HG03520 (cell line): ENCODE results near the gene PKNOX2.

Source experiments
- ATAC-seq: cut with Tn5 transposase; IDR thresholded peaks from one replicate; pipeline ENCODE4 v1.9.1; 2021; ENCODE audit warnings: mild to moderate bottlenecking, moderate library complexity; ENCODE audit not compliant: unreplicated experiment

Gene PKNOX2

DNA sequence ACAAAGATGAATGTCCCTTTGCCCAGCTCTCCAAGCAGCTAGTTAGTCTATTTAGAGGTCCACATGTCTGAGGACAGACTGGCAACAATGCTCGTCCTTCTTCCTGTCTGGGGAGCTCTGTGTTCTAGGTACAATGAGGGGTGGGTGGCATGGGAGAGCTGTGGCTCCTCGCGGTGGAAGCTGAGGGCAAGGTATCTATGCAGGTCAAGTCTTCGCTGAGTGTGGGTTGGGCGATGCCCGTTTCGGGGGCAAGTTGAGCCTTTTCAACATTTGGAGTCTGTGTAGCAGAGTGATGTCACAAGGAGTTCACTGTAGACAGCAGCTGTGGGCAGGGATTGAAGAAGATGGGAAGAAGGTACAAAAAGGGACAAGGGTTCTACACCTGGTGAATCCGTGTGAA lies 168.3 kb downstream of the PKNOX2 start:
- ATAC-seq: no peak

DNA sequence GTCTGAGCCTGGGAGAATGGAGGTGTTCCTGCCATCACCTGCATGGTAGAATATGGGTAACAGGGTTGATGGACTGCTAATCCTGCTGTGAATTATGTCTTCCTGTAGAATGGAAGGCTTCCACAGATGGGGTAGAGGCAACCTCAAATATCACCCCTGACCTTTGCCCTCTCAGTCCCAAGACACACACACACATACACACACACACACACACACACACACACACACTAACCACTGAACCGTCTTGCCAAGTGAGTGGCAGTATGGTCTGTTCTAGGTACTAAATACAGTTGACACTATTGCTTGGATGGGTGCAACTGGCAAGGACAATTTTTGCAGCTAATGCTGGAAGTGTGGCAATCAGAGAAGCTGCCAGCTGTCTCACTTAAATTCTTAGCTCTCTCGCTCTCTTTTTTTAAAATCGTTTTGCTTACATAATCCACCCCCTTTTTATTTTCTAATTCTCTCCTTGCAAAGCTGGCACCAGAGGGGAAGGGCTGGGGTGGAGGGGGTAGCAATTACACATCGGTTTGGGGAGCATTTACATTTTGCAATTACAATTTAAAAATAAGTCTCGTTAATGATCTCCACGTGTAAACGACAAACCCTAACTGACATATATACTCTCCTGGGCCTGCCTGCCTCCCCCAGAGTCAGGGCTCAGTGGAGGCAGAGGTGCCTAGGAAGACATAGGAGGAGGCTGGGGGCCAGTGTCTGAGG lies 169.0 kb downstream of the PKNOX2 start:
- ATAC-seq: no peak

DNA sequence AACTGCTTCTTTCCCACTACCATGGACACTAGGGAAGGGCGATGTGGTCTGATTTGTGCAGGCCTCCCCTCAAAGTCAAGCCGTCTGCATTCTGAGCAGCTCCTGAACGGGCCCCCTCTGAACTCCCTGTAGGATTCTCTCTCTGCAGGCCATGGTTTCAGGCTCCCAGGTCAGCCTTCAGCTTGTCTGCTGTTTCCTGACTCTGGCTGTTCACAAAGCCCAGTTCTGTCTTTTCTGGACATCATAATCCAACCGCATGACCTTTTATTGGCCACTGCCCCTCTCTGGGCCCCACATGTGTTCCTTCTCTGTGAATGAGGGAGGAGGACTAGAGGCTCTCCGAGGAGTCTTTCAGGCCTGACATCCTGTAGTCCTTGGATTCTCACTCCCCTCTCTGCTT lies 170.6 kb downstream of the PKNOX2 start:
- ATAC-seq: no peak

DNA sequence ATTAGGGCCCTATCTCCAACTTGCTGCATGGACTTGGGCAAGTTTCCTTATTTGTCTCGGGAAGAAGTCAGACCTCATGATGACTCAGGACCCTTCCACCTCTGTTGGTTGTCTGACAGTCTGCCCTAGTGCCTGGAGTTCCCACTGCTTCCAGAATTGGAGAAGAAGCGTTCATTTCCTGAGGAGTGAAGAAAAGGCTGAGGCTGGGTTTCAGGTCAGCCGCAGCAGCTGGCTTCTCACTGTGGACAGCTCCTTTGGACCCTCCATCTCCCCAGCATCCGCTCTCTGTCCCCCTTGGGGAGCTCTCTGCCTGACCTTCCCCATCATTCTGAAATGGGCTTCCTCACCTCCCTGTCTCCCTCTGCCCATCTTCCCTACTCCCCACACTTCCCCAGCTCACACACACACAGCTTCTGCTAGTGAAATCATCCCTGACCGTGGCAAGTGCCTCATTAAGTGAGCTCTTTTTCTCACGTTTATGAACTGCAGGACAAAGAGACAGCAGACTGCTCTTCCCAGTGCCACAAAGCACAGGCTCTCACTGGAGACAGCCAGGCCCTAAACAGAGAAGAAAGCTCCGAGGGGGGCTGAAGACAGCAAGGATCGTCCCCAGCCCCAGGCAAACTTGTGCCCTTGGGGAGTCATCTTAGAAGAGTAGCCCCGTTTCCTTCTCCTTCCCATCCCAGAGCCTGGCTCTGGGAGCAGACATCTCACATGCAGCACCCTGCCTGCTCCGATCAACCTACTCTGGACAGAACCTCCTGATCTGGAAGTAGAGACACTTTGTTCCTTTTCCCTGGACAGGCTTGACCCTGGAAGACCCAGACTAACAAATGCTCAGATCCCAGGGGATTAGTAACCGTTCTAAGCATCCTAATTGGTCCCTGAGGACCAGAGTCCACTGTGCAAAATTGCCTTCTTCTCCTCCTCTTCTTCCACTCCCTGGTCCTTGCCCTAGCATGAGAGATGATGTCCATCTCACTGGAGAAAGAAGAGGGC lies 173.6 kb downstream of the PKNOX2 start:
- no peak for ATAC-seq

DNA sequence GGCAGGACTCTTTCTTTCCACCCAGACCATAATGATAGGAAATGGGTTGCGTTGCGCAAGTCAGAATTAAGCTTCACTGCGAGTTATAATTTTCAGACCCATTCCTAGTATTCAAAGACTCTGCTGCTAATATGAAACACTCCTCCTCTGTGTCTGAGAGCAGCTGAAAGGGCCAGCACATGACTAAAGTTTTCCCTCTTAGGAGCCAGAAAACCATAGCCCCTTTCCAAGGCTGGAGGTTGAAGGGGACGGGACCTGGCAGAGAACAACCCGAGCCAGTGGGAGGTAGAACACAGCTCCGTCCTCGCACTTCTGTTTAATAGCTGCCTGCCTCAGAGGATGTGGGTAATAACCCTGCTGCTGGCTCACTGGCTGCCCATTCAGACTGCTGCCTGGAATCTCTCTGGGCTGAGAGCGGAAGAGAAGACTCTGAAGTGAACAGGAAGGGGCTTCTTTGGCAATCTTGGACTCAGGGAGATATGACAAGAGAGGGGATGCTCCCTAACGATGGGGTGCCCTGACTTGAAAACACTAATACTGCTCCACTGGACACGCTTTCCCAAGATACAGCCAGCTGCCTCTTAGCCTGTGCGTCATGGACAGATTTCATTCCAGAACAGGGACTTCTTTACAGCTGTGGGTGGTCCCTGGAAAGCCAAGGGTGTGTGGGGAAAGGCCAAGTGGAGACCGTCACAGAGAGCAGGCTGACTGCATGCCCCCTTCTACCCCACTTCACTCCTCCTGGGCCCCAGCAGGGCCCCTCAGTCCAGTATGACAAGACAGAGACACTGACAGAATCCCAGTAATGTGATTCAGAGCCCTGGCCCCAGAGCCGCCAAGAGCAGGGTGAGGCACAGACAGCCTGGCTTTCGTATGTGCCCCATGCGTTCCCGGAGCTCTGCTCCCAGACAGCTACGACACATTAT lies 174.6 kb downstream of the PKNOX2 start:
- ATAC-seq: no peak

DNA sequence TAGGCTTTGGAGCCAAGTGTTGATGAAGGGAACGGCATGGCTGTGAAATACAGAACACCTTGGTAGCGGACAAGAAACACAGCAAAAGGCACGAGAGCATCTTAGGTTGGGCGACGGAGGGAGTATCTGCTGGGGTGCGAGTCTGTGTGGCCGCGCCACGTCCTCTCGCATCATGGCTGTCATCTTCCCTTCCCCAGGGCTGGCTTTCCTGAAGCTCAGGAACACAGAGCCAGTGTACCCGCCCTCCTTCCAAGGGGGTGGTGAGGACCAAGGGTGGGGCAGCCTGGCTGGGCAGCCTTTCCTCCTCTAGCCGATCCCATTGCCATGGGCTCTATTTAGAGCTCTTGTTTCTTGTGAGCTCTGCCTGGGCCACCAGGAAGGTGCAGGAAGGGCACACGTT lies 177.1 kb downstream of the PKNOX2 start:
- no peak for ATAC-seq

DNA sequence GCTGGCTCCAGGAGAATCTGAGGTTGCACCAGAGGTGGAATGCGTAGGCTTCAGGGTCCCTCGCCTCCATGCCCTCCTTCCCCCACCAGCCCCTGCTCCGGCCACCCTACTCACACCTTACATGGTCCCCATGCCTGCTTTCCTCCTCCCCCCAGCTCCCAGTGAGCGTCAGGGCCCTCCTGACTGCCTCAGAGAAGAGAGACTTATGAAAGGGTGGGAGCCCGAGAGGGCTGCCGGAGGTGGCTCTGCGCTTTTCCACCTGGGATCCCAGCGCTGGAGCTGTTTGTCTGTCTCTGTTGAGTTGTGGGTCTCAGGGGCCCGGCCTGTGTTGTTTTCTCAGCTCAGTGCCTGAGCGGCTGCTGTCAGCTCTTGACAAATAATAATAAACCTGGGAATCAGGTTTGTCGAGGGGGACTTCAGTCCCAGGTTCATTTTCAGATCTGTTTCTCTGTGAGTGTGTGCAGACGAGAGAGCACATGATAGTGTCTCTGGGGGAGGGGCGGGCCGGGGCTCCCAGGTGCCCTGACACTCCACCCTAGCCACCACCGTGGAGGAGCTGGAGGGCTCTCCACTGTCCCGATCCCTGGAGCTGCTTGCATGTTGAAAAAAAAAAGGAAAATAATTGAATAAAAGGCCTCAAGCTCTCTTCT lies 177.9 kb downstream of the PKNOX2 start:
- ATAC-seq: no peak

DNA sequence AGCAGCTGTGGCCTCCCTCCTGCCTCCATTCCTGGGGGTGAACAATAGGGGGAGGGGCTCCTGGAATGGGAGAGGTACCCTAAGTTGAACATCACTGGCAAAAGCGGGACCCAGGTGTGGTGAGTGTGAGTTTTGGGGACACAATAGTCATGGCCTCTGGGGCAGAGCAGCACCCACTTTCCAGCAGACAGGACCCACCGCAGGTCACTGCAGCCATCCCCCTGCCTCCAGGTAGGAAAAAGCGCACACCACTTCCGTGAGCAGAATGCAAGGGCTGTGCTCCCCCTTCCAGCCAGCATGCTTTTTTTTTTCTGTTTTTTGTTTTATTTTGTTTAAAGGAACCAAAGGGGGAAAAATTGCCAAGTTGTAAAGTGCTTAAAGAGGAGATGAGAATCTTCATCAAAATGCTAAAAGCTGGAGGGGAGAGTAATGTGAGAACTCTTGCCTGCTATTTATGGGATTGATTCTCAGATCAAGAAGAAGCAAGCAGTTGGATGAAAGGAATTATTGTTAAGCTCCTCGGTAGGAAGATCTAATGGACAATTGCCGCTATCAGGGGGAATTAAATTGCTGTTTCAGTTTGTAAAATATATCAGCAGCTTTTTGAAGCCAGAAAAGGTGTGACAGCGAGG lies 178.7 kb downstream of the PKNOX2 start:
- ATAC-seq: no peak

DNA sequence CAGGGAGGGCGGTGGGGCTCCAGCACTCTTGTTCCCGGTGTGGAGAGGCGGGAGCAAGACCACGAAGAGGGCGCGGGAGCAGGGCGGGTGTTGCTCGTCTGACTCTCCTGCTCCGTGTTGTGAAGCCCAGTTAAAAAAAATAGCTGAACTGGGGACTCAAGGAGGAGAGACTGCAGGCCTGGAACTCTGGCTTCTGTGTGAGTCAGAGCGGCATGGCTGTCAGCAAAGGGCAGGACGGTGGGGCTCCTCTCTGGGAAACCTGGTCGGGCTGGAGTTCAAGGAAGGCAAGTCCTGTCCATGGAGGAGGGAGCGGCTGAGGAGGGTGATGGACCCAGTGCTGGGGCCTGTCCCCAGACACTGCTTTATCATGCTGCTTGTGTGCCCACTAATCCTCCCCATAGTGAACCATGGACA lies 179.2 kb downstream of the PKNOX2 start:
- no peak for ATAC-seq

DNA sequence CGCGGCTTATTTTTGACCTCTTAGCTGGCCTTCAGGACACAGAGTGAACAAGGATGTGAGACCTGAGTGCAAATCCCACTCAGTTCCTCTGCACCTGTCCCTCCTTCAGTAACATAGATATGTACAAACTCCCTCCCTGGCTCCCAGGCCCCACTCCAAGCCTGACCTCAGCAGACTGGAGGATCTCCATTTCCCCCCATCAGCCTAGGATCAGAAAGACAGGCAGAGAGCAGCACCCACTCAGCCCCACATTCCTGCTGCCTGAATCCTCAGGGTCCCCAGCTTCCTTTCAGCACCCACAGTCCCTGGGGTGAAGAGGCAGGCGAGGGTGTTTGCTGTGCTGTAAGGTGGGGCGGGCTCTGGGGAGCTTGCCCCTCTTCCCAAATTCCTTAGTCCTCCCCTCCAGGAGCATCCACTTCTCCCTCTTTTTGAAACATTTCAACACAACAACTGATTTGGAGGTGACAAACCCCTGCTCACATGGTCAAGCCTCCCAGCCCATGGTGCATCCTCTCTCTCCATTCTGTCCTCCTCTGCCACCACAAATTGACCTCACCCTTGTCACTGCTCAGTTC lies 180.4 kb downstream of the PKNOX2 start:
- ATAC-seq: no peak

DNA sequence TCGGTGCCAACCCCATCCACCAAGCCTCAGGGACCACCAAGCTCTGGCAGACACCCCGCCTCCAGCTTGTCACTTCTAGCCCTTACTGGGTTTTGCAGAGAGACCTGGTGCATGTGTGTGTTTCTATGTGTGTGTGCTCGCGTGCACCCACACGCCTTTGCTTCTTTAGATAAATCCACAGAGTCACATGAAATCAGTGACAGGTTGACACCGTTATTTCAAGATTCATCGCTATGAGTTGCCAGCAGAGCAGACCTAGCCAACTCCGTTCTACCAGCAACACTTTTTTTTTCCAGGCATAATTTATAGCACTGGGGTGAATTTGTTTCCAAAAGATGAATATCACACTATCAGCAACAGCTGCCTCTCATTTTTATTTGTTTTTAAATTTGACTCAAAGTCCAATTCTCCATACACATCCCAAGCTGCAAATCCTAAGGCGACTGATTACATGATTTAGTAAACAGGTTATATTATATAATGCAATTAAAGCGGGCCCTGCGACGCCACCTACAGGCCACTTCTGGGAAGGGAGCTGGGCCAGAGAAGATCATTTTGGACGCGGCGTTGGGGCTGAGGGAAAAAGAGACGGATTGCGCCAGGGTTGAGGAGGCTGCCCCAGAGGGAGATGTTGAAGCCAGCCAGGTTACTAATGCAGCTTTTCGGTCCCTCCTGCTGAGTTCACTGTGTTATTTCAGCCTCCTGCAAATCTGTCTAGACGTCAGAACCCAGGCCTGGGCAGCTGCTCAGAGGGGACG lies 181.0 kb downstream of the PKNOX2 start:
- ATAC-seq: no peak

DNA sequence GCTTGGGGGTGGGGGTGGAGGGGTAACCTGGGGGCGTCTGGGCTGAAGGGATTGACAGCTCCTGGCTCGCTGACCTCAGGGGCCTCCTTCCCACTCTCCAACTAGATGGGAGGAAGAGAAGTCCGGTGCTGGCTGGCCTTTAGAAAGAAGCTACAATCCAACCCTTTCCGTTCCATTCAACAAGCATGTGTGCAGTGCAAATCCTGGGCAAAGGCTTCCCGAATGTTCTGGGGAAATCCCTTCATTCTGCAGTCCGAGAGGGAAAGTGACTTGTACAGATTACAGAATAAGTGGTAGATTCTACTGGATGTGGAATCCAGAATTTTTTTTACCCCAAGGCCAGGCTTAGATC lies 181.6 kb downstream of the PKNOX2 start:
- ATAC-seq: no peak

DNA sequence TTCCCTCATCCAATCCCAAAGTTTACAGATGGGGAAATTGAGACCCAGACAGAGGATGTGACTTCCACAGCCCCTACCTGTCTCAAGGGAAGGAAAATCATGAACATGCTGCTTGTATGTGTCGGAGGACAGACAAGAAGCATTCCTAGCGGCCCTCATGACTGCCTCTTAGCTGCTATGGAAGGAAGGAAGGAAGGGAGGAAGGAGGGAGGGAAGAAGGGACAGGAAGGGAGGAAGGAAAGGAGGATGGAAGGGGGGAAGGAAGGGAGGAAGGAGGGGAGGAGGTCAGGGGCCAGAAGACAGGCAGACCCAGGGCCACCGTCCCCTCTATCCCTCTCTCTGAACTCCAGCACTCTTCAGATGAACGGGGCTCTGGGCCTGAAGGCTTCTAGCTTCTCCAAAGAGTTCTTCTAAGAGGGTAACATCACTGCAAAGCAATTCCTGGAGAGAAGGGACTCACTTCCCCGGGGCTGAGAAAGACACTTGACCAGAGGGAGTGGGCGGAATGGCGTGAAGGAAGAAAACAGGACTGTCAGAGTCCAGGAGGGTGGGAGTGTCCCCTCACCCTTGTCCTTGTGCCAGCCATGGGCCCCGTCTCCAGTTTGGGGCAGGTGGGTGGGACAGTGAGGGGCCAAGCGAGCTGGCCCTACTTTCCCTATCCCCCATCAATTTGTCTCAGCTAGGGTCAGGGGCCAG lies 182.2 kb downstream of the PKNOX2 start:
- no peak for ATAC-seq

DNA sequence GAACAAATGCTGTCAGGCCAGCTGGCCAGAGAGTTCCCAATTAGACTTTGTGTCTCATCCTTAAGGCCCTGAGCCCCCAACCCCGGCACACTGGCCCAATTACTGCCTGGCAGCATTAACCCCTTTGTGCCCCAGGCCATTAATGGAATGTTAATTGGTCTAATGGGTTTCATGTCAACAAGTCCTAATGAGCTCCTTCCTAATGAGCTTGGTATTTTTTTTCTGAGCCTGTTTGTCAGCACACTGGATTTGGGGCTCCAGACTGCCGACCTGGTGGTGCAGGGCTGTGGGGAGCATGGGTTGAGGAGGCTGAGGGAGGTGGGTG lies 182.7 kb downstream of the PKNOX2 start:
- no peak for ATAC-seq

DNA sequence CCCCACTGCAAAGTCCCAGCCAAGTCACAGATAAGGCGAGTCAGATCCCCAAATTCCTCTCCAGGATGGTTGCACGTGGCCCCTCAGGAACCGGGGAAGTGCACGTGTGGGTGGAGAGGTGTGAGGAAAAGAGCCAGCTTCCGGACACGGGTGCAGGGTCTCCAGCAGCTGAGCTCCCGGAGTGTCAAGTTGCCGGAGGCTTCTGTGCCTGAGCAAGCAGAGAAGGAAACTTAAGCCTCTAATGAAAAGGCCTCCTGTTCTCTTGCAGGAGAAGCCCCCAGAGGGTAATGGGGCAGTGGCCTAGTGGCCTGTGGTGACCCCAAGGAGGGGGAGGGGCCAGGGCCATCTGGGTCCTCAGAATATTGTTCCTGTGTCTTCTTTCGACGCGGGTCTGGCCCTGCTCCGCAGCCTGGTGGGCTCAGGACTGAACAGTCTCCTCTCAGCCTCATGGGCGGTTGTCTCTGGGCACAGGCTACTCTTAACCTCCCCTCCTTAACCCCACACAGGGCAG lies 183.6 kb downstream of the PKNOX2 start:
- no peak for ATAC-seq

DNA sequence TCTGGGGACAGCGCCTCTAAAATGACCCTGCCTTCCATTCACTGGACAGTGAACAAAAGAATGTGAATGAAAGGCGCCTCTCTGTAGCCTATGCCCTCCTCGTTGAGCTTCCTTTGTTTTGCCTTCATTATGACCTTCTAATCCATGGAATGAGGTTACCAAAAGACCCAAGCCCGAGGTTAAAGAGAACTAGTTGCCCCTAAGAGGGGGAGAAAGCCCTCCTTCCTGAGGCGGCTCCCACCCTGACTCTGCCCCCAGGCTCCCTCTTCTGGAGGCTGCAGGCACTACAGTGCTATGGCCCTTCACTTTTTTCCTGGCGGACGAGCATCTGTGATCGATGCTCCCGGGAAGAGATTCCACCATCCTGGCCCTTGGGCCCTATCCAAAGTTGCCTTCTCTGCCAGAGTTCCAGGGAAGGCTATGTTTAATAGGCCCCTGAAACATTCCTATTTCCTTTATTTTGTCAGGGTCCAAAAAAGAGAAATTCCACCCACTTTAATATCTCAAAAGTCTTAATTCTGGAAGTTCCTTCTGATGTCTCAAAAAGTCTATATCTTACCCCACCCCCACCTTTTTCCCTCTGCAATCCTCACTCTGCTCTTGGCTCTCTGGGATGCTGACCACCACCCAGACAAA lies 184.2 kb downstream of the PKNOX2 start:
- ATAC-seq: peak; percentile 57

DNA sequence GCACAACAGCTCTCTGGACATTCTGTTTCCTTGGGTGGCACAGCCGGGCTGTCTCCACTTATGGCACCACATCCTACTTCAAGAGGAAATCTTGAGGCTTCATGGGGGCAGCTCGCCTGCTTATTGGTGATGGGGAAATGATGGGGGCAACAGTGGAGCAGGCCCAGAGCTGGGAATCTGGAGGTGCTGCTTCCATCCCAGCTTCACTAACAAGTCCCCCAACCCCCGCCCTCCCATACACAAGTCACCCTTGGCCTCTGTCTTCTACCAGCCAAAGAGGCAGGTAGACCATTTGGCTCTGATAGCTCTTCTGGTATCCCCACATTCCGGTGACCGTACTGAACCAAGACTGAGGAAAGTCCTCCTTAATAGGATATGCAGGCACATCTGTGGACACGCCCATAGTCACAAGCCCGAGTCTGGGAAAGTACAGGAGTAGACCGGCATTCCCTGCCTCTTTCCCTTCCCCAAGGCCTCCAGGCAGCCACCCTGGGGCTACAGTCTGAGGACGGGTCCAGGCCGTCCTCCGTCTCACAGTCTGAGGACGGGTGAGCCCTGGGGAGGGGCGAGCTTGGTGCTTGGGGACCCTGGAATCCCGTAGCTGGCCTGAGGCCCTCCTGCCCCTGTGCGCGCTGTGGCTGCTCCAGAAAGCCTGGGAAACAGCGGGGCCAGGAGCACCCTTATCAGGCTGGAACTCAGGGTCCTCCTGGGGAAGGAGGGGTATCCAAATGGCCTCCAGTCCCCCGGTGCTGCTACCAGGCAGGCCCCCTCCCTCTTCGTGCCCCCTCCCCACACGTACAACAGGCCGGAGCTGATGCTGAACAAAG lies 185.9 kb downstream of the PKNOX2 start:
- ATAC-seq: no peak
